Heart left ventricle (tissue), 16 donors: ENCODE measurements around the gene PARM1. TPM values are rescaled to one million over a fixed set of nuclear protein-coding genes. Genes with fewer than 3 reads are reported as not detected.
A peak's percentile ranks its signal among the peaks of the same experiment; 100 is the strongest.

ENCODE experiments used
- ATAC-seq, 4 donors: fragments of 200-7000 bp; cut with Tn5 transposase; one replicate each; pipeline ENCODE4 v1.9.1; 2020 to 2022; ENCODE audit warnings: moderate library complexity in 4 of 4, mild to moderate bottlenecking in 3 of 4, moderate number of reproducible peaks in 1 of 4
- DNase-seq, 5 donors: peaks; one replicate each; pipeline ENCODE4 v3.0.0-alpha.2; 2020
- H3K27ac ChIP-seq, 12 donors: fragments of 200-600 bp; sonication (generic) in 4 of 12; one replicate each; pipeline versions ENCODE4 v1.5.0 to v1.8.0; 2016 to 2022; ENCODE audit warnings: mild to moderate bottlenecking in 2 of 12
- H3K27me3 ChIP-seq, 9 donors: fragments of 200-600 bp; sonication (generic) in 2 of 9; one replicate each; pipeline versions ENCODE4 v1.5.1 to v1.8.0; 2016 to 2022; ENCODE audit warnings: mild to moderate bottlenecking in 3 of 9
- H3K36me3 ChIP-seq, 9 donors: fragments of 200-600 bp; sonication (generic) in 2 of 9; one replicate each; pipeline versions ENCODE4 v1.5.0 to v1.8.0; 2018 to 2022; ENCODE audit warnings: mild to moderate bottlenecking in 2 of 9
- H3K4me1 ChIP-seq, 12 donors: fragments of 200-600 bp; sonication (generic) in 4 of 12; one replicate each; pipeline versions ENCODE4 v1.5.0 to v1.8.0; 2016 to 2022; ENCODE audit warnings: mild to moderate bottlenecking in 3 of 12
- H3K4me3 ChIP-seq, 12 donors: fragments of 200-600 bp; sonication (generic) in 4 of 12; one replicate each; pipeline versions ENCODE4 v1.5.0 to v1.8.0; 2017 to 2022; ENCODE audit warnings: mild to moderate bottlenecking in 9 of 12, moderate library complexity in 4 of 12
- H3K9me3 ChIP-seq, 12 donors: fragments of 200-600 bp; sonication (generic) in 4 of 12; one replicate each; pipeline versions ENCODE4 v1.5.0 to v1.8.0; 2016 to 2022; ENCODE audit warnings: mild to moderate bottlenecking in 1 of 12
- POLR2A ChIP-seq, 2 donors: fragments of 450-650 bp; IDR thresholded peaks; one replicate each; pipeline ENCODE4 v1.6.1; 2017; ENCODE audit warnings: antibody characterized with exemption in 2 of 2, mild to moderate bottlenecking in 2 of 2, moderate library complexity in 2 of 2
- WGBS, 4 donors: extraction: QIAGEN DNeasy Blood & Tissue Kit in 2 of 4; methylation state at CpG; one replicate each; pipeline versions ENCODE4 v1.1.5 to v1.1.7; 2013 to 2018; 5-methylcytosine and 5-hydroxymethylcytosine counted together
- intact Hi-C, 10 donors: fragments of 100-400 bp; cut with DNase I; formaldehyde crosslinking; loops; one replicate each; pipeline versions ENCODE4 v1.11.1 to v1.14.2; 2022
- polyA plus RNA-seq, 2 donors: library from polyadenylated mRNA; stranded (reverse); fragments of 200-250 nt; gene quantifications; one replicate each; pipeline ENCODE4 v1.2.3, GENCODE V29; 2013
- total RNA-seq, 9 donors: library from RNA; depleted of rRNA in 2 of 9; stranded (reverse); fragments of >200 nt in 2 of 9; fragmentation: NEBNext Ultra II Directional in 3 of 9; extraction: Animal tissue kit (Norgen Biotek cat#: 25700) in 3 of 9; gene quantifications; one replicate each; pipeline versions ENCODE4 v1.1.0 to v1.2.4, GENCODE V29; 2016 to 2023
- TF ChIP-seq, protein P1 (sequence below), 12 donors: fragments of 200-600 bp; sonication (generic) in 4 of 12; IDR thresholded peaks; one replicate each; pipeline versions ENCODE4 v1.5.0 to v1.8.0; 2018 to 2022; ENCODE audit warnings: antibody characterized with exemption in 12 of 12, mild to moderate bottlenecking in 5 of 12
- donor health status: ischemic (EF 13 %, LVEDD 7.1; RV severe dilation, severe dysfunction).
- donor health status: healthy with polysubstance abuse.
- donor health status: DM: no; HTN: yes; CAD: no.
- donor health status: DM: no; HTN: no; CAD: no.
- donor health status: ischemic (EF 25% LVEDD 6.9; RV normal size, moderate dysfunction).
- donor health status: ischemic (EF 25% LVEDD 5.7; RV mildly dilated, moderate dysfunction).
- donor health status: healthy.
- donor health status: DM: yes; HTN: yes; CAD: no.
- donor health status: ischemic (EF 35%, LVEDD 5.7; RV mildly dilated, moderate dysfunction).
- donor health status: nonischemic (EF 11% LVEDD 7.7; RV severe dilation, severe dysfunction).
- donor health status: DM: yes; HTN: yes; CAD: no.
- donor health status: PGD.
- donor health status: ischemic (EF 29% LVEDD 5.4; RV normal size, mild dysfunction).
- donor health status: nonischemic (EF 23%, LVEDD 6.1; RV moderate dilation, normal function).

PARM1 gene
- total and polyA plus RNA-seq, 11 donors = 28.8 to 144 (median 75.2) TPM

DNA sequence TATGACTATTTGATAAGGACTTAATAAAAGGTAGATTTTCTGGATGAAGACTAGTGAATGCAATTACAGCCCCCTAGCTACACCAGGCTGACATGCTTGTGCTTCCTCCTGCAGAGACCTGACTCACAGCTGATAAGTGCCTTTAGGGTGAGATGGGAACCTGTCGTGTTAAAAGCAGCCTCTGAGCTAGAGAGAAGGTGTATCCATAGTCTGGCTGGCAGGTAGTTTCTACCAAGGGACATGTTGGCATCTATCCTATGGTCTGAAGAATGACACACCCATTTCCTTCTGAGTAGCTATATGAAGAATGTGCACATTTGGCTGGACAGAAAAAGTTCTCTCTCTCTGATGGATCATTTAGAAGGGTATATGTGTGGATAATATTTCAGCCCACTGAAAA lies 64.1 kb downstream of the PARM1 start:
- Histone ChIP-seq H3K36me3 (no peaks in the 10 kb centered on the region), H3K27ac (no peak overlapping the region), H3K4me3 (no peak overlapping the region), H3K9me3 (peaks cover 0 to 13% (median 0%) of the 10 kb centered on the region in 12 donors), H3K4me1 (peaks cover 0 to 27% (median 0%) of the 10 kb centered on the region in 12 donors), H3K27me3 (no peaks in the 10 kb centered on the region)
- ATAC-seq = peak in 1 of 4 donors; percentile 44
- no peak for DNase-seq
- intact Hi-C loops = no loop called here
- 12 to 23% (median 16%) methylated on average over 1 of the region's 1 CpG for WGBS, 4 donors
- TF ChIP-seq, protein P1, sequence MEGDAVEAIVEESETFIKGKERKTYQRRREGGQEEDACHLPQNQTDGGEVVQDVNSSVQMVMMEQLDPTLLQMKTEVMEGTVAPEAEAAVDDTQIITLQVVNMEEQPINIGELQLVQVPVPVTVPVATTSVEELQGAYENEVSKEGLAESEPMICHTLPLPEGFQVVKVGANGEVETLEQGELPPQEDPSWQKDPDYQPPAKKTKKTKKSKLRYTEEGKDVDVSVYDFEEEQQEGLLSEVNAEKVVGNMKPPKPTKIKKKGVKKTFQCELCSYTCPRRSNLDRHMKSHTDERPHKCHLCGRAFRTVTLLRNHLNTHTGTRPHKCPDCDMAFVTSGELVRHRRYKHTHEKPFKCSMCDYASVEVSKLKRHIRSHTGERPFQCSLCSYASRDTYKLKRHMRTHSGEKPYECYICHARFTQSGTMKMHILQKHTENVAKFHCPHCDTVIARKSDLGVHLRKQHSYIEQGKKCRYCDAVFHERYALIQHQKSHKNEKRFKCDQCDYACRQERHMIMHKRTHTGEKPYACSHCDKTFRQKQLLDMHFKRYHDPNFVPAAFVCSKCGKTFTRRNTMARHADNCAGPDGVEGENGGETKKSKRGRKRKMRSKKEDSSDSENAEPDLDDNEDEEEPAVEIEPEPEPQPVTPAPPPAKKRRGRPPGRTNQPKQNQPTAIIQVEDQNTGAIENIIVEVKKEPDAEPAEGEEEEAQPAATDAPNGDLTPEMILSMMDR (IDR thresholded peaks at IDR 0.05) = no peak
- TF ChIP-seq POLR2A (IDR thresholded peaks at IDR 0.05) = no peak

DNA sequence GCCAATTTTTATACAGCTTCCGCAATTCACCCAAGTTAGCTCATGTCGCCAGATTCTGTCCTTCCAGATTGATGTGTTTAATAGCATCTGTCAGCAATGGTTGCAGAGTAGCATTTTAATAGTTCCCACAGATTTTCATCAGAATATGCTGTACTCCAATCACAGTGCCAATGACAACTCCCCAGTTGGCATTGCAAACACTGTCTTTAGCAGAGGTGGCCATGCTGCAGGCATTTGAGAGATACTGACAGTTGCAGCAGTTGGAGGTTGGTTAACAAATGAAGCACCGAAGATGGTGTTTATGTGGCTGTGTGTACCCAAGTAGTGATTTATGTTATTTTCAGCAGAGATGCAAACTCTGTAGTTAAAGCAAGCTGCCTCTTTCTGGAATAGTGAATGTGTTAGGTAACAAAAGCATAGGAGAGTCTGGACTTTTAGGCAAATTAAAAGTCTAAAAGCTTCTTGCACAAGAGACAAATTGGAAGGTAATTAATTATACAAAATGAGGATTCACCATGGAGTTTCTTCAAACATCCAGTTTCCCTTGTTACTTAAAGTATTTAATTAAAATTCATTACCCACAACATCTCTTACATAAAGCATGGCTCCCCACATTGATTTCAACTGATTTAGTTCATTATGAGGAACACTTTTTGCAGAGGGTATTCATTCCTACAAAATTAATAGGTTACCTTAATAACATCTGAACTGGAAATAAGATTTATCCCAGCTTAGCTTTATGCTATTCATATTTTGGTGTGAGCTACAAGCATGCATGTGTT lies 65.2 kb downstream of the PARM1 start:
- 74 to 81% (median 79%) methylated on average over 3 of the region's 3 CpGs for WGBS, 4 donors
- Histone ChIP-seq H3K27me3 (no peaks in the 10 kb centered on the region), H3K4me1 (peaks cover 0 to 29% (median 0%) of the 10 kb centered on the region in 12 donors), H3K36me3 (no peaks in the 10 kb centered on the region), H3K4me3 (no peak overlapping the region), H3K9me3 (peaks cover 0 to 5% (median 0%) of the 10 kb centered on the region in 12 donors), H3K27ac (no peak overlapping the region)
- ATAC-seq = no peak
- no peak for DNase-seq
- TF ChIP-seq, protein P1 (IDR thresholded peaks at IDR 0.05) = no peak
- TF ChIP-seq POLR2A (IDR thresholded peaks at IDR 0.05) = no peak
- intact Hi-C loops = no loop called here

DNA sequence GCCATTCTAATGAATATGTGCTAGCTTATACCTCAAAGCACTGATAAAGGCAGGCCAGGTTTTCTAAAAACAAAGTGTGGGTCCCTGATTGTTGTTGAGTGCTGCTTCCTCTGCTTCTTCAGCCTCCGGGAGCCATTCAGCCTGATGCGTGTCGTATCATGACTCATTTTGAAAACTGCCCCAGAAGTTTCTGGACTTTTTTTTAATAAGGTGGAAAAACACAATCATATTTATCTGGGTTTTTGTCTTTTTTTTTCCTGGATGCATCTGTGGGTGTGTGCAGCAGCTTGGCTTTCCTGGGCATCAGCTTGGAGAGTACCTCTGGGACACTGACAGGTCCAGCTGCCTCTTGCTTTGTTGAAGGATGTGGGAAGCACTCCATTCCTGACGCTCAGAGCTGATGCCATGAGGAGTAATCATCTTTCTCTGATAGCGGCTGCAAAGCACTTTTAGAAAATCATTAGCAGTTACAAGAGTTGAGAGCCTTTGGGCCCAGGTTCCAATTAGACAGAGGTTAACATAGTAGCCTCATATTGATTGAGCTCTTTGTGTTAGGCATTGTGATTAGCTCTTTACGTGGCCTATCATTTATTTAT lies 66.9 kb downstream of the PARM1 start:
- H3K4me1 ChIP-seq = peaks cover 0 to 39% (median 4%) of the 10 kb centered on the region in 12 donors
- ATAC-seq (peak in 1 of 4 donors; percentile 43), DNase-seq (no peak)
- no peaks in the 10 kb centered on the region for H3K27me3 ChIP-seq
- peak overlapping the region in 1 of 12 donors; percentile 7 for H3K27ac ChIP-seq
- TF ChIP-seq, protein P1 (IDR thresholded peaks at IDR 0.05) = no peak
- TF ChIP-seq POLR2A (IDR thresholded peaks at IDR 0.05) = no peak
- H3K4me3 ChIP-seq = no peak overlapping the region
- intact Hi-C loops = no loop called here
- no peaks in the 10 kb centered on the region for H3K36me3 ChIP-seq
- no peaks in the 10 kb centered on the region for H3K9me3 ChIP-seq
- 35 to 56% (median 41%) methylated on average over 6 of the region's 6 CpGs for WGBS, 4 donors

DNA sequence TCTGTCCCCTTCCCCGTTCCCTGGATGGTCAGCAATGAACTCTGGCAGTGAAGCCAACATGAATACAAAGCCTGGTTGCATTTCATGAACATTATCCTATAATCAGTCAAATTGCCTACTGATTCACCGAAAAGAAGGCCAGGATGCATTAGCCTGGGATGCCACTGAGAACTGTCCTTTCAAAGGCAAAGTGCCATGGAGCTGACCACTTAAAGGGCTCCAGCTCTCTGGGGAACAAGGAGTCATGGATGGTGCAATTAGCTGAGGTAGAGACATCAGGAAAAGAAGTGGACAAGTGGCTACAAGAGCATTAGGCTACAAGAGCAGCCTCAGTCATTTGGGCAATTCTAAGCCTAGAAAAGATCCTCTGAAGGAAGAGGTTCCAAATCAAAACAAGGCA lies 69.0 kb downstream of the PARM1 start:
- Histone ChIP-seq H3K4me1 (peaks cover 0 to 46% (median 6%) of the 10 kb centered on the region in 12 donors), H3K9me3 (peaks cover 0 to 4% (median 0%) of the 10 kb centered on the region in 12 donors), H3K27ac (no peak overlapping the region), H3K4me3 (no peak overlapping the region), H3K36me3 (no peaks in the 10 kb centered on the region), H3K27me3 (no peaks in the 10 kb centered on the region)
- 82 to 87% (median 86%) methylated on average over 2 of the region's 2 CpGs for WGBS, 4 donors
- intact Hi-C loops = no loop called here
- no peak for ATAC-seq
- no peak for DNase-seq
- no peak for TF ChIP-seq POLR2A (IDR thresholded peaks at IDR 0.05)
- TF ChIP-seq, protein P1 (IDR thresholded peaks at IDR 0.05) = no peak
